ENCODE results near the gene CRTC3. TPM values are rescaled to one million over a fixed set of nuclear protein-coding genes. Genes with fewer than 3 reads are reported as not detected.
"Not testable (repeated sequence)": the region's sequence is repeated elsewhere in the genome, so short reads cannot be mapped to it uniquely, and the experiment has no call there.

The CRTC3 gene
- total RNA-seq, 1 donor from 2014 or later, result 13.9 TPM

- DNase-seq (ENCODE audit: low spot score in 2 of 2) (no peak), FAIRE-seq (no peak)
Observed at GRCh38 chr15:90666135-90666909, 136.6 kb downstream of the CRTC3 start.

DNA sequence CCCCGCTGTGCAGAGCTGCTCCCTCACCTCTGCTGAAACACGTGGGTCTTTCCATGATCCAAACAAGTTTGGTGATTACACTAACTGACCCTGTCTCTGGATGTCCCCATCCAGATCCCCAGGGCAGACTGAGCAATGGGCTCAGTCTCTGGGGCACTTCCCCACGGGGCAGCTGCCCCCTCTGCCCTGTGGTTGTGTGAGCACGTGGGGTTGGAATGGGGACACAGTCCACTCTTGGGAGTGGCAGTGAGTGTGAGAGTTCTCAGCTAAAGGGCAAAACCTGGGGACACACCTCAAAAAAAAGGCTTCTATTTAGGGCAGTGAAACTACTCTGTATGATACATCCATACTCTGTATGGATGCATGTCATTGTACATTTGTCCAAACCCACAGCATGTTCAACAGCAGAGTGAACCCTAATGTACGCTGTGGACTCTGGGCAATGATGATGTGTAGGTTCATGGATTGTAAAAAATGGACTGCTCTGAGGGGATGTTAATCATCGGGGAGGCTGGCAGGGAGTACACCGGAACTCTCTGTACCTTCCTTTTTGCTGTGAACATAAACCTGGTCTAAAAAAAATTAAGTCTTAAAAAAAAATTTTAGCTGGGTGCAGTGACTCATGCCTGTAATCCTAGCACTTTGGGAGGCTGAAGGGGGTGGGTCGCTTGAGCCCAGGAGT lies 137.5 kb downstream of the CRTC3 start:
- DNase-seq (ENCODE audit: low spot score in 2 of 2) (no peak), FAIRE-seq (no peak)

- FAIRE-seq, result not testable (repeated sequence)
Observed at GRCh38 chr15:90667755-90668345, 138.1 kb downstream of the CRTC3 start.

GRCh38 chr15:90670631-90671030 lies 140.9 kb downstream of the CRTC3 start:
- not testable (repeated sequence) for DNase-seq (ENCODE audit: low spot score in 2 of 2); FAIRE-seq

More at GRCh38 chr15:90667755-90668345, 138.1 kb downstream of the CRTC3 start:
- not testable (repeated sequence) for DNase-seq (ENCODE audit: low spot score in 2 of 2)

DNA sequence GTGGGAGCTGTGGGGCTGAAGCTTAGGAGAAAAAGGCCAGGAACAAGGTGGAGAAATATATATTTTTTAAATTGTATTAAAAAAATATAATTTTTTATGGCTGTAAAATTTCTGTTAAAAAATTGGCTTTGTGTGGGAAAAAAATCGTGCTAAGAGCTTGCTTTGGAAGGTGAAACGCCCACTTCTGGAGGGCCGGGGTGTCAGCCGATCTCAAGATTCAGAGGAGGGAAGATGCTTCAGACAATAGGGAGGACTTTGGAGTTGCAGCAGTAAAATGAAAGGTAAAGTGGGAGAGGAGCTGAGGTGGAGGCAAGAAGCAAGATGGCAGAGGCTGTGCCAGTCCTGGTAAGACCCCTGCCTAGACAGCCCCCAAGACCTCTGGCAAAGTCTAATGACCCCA lies 141.5 kb downstream of the CRTC3 start:
- FAIRE-seq (no peak), DNase-seq (ENCODE audit: low spot score in 2 of 2) (no peak)

- FAIRE-seq; DNase-seq (ENCODE audit: low spot score in 2 of 2): not testable (repeated sequence)
Observed at GRCh38 chr15:90673357-90673756, 143.6 kb downstream of the CRTC3 start.

GRCh38 chr15:90674476-90674875 lies 144.8 kb downstream of the CRTC3 start:
- DNase-seq (ENCODE audit: low spot score in 2 of 2), result no peak
- no peak for FAIRE-seq

DNA sequence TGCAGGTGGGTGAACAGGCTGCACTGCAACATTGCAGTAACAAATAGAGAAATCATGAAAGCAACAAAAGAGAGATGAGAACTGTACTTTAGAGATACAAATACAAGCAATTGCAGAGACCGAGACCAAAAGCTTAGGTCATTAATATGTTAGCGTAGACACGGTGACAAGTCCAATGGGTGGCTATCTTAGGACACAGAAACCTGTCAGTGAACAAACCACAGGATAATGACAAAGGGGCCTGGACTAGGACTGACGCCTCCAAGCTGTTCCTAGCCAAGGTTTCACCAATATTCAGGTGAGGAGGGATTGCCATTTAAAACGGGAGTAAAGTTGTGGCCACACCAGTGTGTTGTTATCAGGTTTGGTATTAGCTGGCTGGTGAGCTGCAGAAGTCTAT lies 145.7 kb downstream of the CRTC3 start:
- DNase-seq (ENCODE audit: low spot score in 2 of 2) (no peak), FAIRE-seq (no peak)

GRCh38 chr15:90677807-90678790 lies 148.4 kb downstream of the CRTC3 start:
- FAIRE-seq (no peak), DNase-seq (ENCODE audit: low spot score in 2 of 2) (no peak)

GRCh38 chr15:90679959-90680358 lies 150.2 kb downstream of the CRTC3 start:
- no peak for DNase-seq (ENCODE audit: low spot score in 2 of 2)
- FAIRE-seq, result no peak

DNA sequence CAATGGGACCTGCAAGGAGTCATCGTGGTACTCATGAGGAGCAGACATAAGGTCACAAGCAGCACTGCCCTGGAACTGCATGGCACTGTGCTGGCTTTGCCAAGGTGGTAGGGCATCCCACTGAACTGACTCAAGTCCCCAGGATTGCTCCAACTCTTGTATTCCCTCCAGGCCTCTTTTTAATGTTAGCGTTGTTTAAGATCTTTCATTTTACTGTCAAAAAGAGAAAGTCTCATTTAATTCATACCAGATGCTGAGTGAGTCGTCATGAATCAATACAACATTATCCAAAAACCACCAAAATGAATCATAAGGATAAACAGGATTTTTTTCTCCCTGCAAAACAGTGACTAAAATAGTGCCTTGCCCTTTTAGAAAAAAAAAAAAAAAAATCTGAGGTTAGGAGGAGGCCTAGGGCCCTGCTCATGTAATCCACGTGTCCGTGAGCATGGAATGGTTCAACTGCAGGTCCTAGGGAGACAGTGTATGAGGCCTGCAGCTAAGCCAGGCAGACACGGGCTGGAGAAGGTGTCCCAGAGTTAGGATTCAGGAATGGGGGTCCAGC lies 150.7 kb downstream of the CRTC3 start:
- DNase-seq (ENCODE audit: low spot score in 2 of 2), result no peak
- FAIRE-seq, result no peak

DNA sequence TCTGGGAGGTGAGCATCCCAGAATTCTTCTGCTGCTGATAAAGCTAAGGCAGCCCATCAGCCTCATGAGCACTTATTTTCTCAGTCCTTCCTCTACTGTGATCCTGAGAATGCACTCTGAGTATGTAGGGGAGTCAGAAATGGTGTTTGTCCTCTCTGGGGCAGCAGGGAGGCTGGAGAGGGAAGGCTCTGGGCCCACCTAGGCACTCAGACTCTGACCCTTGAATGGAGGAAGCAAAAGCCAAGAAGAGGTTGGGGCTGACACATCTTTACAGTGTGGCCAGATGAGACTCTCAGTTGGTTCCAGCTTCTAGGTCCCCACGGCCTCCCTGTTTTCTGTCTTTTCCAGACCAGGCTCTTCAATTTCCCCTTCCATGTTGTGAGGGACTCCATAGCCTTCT lies 151.3 kb downstream of the CRTC3 start:
- FAIRE-seq (no peak), DNase-seq (ENCODE audit: low spot score in 2 of 2) (no peak)

GRCh38 chr15:90681480-90681879 lies 151.8 kb downstream of the CRTC3 start:
- DNase-seq (ENCODE audit: low spot score in 2 of 2), result no peak
- no peak for FAIRE-seq

DNA sequence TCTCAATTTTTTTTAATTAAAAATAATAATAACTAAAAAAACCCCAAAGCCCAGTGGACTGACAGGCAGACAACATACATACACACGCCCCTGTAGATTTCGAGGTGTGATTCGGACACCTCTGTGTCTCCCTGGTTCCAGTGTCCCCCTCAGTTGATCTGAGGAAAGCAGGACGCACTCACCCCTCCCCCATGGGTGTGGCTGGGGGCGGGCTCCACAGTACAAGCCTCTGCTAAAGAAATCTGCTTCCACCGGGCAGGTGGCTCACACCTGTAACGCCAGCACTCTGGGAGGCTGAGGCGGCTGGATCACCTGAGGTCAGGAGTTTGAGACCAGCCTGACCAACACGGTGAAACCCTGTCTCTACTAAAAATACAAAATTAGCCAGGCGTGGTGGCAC lies 153.6 kb downstream of the CRTC3 start:
- no peak for FAIRE-seq

DNA sequence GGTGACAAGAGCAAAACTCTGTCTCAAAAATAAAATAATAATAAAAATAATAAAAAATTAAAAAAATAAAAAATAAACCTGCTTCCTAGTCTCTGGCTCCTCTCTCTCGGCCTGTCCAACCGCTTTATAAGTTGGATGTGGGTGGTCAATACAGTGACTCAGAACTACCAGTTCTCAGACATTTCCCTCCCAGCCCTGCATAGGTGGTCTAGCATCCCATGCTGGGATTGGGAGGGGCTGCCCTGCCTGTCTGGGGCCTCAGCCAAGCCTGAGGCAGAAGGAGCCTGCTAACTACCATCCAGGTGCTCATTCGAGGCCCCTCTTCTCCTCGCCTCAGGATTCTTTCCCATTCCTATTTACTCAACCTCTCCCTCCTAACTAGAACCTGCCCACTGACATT lies 154.2 kb downstream of the CRTC3 start:
- DNase-seq (ENCODE audit: low spot score in 2 of 2), result no peak
- FAIRE-seq, result no peak

More for the DNA sequence above, 153.6 kb downstream of the CRTC3 start:
- no peak for DNase-seq (ENCODE audit: low spot score in 2 of 2)

DNA sequence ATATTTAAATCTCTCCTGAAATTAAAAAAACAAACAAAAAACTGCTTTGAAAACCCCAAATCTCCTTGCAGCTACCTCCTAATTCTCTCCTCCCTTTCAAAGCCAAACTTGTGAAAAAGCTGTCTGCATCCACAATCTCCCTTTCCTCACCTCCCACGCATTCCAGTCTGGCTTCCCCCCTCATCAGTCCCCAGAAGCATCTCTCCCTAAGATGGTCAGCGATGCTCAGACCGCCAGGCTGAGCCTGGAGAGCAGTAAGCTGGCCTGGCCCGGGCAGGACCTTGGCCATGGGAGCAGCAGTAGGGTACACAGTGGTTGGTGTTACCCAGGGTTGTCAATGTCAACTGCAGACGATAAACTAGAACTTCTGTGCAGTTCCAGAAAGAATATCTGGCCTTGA lies 154.6 kb downstream of the CRTC3 start:
- DNase-seq (ENCODE audit: low spot score in 2 of 2) (no peak), FAIRE-seq (no peak)

GRCh38 chr15:90685591-90686434 lies 156.1 kb downstream of the CRTC3 start:
- DNase-seq (ENCODE audit: low spot score in 2 of 2), result no peak
- no peak for FAIRE-seq

- DNase-seq (ENCODE audit: low spot score in 2 of 2), result no peak
- FAIRE-seq, result no peak
Observed at GRCh38 chr15:90686435-90687218, 156.9 kb downstream of the CRTC3 start.
